Heart left ventricle (tissue), 16 donors: ENCODE results near the gene RAB12. TPM values are rescaled to one million over a fixed set of nuclear protein-coding genes. Genes with fewer than 3 reads are reported as not detected.
"Not testable (repeated sequence)": the region's sequence is repeated elsewhere in the genome, so short reads cannot be mapped to it uniquely, and the experiment has no call there.

Experiments
- ATAC-seq, 4 donors: fragments of 200-7000 bp; cut with Tn5 transposase; one replicate each; pipeline ENCODE4 v1.9.1; 2020 to 2022; ENCODE audit warnings: moderate library complexity in 4 of 4, mild to moderate bottlenecking in 3 of 4, moderate number of reproducible peaks in 1 of 4
- DNase-seq, 5 donors: peaks; one replicate each; pipeline ENCODE4 v3.0.0-alpha.2; 2020
- H3K27ac ChIP-seq, 12 donors: fragments of 200-600 bp; sonication (generic) in 4 of 12; one replicate each; pipeline versions ENCODE4 v1.5.0 to v1.8.0; 2016 to 2022; ENCODE audit warnings: mild to moderate bottlenecking in 2 of 12
- H3K27me3 ChIP-seq, 9 donors: fragments of 200-600 bp; sonication (generic) in 2 of 9; one replicate each; pipeline versions ENCODE4 v1.5.1 to v1.8.0; 2016 to 2022; ENCODE audit warnings: mild to moderate bottlenecking in 3 of 9
- H3K36me3 ChIP-seq, 9 donors: fragments of 200-600 bp; sonication (generic) in 2 of 9; one replicate each; pipeline versions ENCODE4 v1.5.0 to v1.8.0; 2018 to 2022; ENCODE audit warnings: mild to moderate bottlenecking in 2 of 9
- H3K4me1 ChIP-seq, 12 donors: fragments of 200-600 bp; sonication (generic) in 4 of 12; one replicate each; pipeline versions ENCODE4 v1.5.0 to v1.8.0; 2016 to 2022; ENCODE audit warnings: mild to moderate bottlenecking in 3 of 12
- H3K4me3 ChIP-seq, 12 donors: fragments of 200-600 bp; sonication (generic) in 4 of 12; one replicate each; pipeline versions ENCODE4 v1.5.0 to v1.8.0; 2017 to 2022; ENCODE audit warnings: mild to moderate bottlenecking in 9 of 12, moderate library complexity in 4 of 12
- H3K9me3 ChIP-seq, 12 donors: fragments of 200-600 bp; sonication (generic) in 4 of 12; one replicate each; pipeline versions ENCODE4 v1.5.0 to v1.8.0; 2016 to 2022; ENCODE audit warnings: mild to moderate bottlenecking in 1 of 12
- POLR2A ChIP-seq, 2 donors: fragments of 450-650 bp; IDR thresholded peaks; one replicate each; pipeline ENCODE4 v1.6.1; 2017; ENCODE audit warnings: antibody characterized with exemption in 2 of 2, mild to moderate bottlenecking in 2 of 2, moderate library complexity in 2 of 2
- WGBS, 4 donors: extraction: QIAGEN DNeasy Blood & Tissue Kit in 2 of 4; methylation state at CpG; one replicate each; pipeline versions ENCODE4 v1.1.5 to v1.1.7; 2013 to 2018; 5-methylcytosine and 5-hydroxymethylcytosine counted together
- intact Hi-C, 10 donors: fragments of 100-400 bp; cut with DNase I; formaldehyde crosslinking; loops; one replicate each; pipeline versions ENCODE4 v1.11.1 to v1.14.2; 2022
- polyA plus RNA-seq, 2 donors: library from polyadenylated mRNA; stranded (reverse); fragments of 200-250 nt; gene quantifications; one replicate each; pipeline ENCODE4 v1.2.3, GENCODE V29; 2013
- total RNA-seq, 9 donors: library from RNA; depleted of rRNA in 2 of 9; stranded (reverse); fragments of >200 nt in 2 of 9; fragmentation: NEBNext Ultra II Directional in 3 of 9; extraction: Animal tissue kit (Norgen Biotek cat#: 25700) in 3 of 9; gene quantifications; one replicate each; pipeline versions ENCODE4 v1.1.0 to v1.2.4, GENCODE V29; 2016 to 2023
- TF ChIP-seq, protein P1 (sequence below), 12 donors: fragments of 200-600 bp; sonication (generic) in 4 of 12; IDR thresholded peaks; one replicate each; pipeline versions ENCODE4 v1.5.0 to v1.8.0; 2018 to 2022; ENCODE audit warnings: antibody characterized with exemption in 12 of 12, mild to moderate bottlenecking in 5 of 12
- donor health status: ischemic (EF 13 %, LVEDD 7.1; RV severe dilation, severe dysfunction).
- donor health status: healthy with polysubstance abuse.
- donor health status: DM: no; HTN: yes; CAD: no.
- donor health status: DM: no; HTN: no; CAD: no.
- donor health status: ischemic (EF 25% LVEDD 6.9; RV normal size, moderate dysfunction).
- donor health status: ischemic (EF 25% LVEDD 5.7; RV mildly dilated, moderate dysfunction).
- donor health status: healthy.
- donor health status: DM: yes; HTN: yes; CAD: no.
- donor health status: ischemic (EF 35%, LVEDD 5.7; RV mildly dilated, moderate dysfunction).
- donor health status: nonischemic (EF 11% LVEDD 7.7; RV severe dilation, severe dysfunction).
- donor health status: DM: yes; HTN: yes; CAD: no.
- donor health status: PGD.
- donor health status: ischemic (EF 29% LVEDD 5.4; RV normal size, mild dysfunction).
- donor health status: nonischemic (EF 23%, LVEDD 6.1; RV moderate dilation, normal function).

RAB12 gene
- total and polyA plus RNA-seq, 11 donors: 51.5 to 123 (median 82.3) TPM

DNA sequence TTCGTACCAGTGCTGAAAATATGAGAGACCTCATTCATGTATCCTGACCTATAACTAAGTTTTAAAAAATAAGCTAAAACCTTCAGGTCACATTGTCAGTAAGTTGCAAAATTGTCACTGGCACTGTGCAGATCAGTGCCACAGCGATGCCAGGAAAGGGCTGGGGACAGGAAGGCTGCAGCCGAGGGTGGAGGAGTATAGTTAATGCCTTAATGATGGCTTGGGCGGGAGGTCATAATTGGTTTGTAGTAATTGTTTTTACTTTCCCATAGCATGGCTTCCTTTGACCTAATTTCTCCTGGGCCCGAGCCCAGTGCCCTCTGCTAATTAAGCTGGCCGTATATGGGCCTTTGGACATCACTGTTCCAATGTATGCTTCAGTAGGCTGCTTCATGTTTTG is 47.2 kb upstream of the RAB12 start:
- intact Hi-C loops: loop anchor here in 2 of 10 donors (5.0 kb wide), 2 partner anchors 45 to 60 kb away; partner anchors contain the start of gene RAB12 (in 1 of the 2)
- WGBS, 4 donors: 45 to 65% (median 51%) methylated on average over 6 of the region's 6 CpGs
- ATAC-seq: peak; percentile 21 to 42 (median 34)
- Histone ChIP-seq H3K4me3 (no peak overlapping the region), H3K27ac (peak overlapping the region in 11 of 12 donors; percentile 16 to 89 (median 73)), H3K36me3 (no peaks in the 10 kb centered on the region), H3K4me1 (peaks cover 0 to 25% (median 9%) of the 10 kb centered on the region in 12 donors), H3K27me3 (no peaks in the 10 kb centered on the region), H3K9me3 (peaks cover 0 to 4% (median 0%) of the 10 kb centered on the region in 12 donors)
- DNase-seq: no peak
- TF ChIP-seq, protein P1, sequence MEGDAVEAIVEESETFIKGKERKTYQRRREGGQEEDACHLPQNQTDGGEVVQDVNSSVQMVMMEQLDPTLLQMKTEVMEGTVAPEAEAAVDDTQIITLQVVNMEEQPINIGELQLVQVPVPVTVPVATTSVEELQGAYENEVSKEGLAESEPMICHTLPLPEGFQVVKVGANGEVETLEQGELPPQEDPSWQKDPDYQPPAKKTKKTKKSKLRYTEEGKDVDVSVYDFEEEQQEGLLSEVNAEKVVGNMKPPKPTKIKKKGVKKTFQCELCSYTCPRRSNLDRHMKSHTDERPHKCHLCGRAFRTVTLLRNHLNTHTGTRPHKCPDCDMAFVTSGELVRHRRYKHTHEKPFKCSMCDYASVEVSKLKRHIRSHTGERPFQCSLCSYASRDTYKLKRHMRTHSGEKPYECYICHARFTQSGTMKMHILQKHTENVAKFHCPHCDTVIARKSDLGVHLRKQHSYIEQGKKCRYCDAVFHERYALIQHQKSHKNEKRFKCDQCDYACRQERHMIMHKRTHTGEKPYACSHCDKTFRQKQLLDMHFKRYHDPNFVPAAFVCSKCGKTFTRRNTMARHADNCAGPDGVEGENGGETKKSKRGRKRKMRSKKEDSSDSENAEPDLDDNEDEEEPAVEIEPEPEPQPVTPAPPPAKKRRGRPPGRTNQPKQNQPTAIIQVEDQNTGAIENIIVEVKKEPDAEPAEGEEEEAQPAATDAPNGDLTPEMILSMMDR (IDR thresholded peaks at IDR 0.05): no peak
- TF ChIP-seq POLR2A (IDR thresholded peaks at IDR 0.05): no peak

DNA sequence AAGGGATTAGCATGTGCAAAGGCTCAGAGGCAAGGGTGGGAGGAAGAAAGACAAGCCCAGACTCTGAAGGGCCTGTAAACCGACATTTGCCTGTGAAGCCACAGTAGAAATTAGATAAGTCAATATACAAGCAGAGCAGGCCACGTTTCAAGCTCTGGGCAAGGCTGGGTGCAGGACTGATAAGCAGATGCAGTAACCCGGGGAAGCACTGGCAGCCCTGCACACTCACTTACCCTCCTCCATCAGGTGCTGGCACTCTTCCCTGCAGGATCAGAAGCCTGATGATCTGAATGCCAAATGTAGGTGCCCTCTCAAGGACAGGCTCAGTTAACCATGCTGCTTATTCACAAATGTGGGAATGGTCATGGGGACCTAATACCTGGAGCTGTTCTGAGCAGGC is 46.3 kb upstream of the RAB12 start:
- Histone ChIP-seq H3K4me3 (no peak overlapping the region), H3K4me1 (peaks cover 0 to 25% (median 9%) of the 10 kb centered on the region in 12 donors), H3K9me3 (peaks cover 0 to 4% (median 0%) of the 10 kb centered on the region in 12 donors), H3K36me3 (no peaks in the 10 kb centered on the region), H3K27me3 (no peaks in the 10 kb centered on the region), H3K27ac (peak overlapping the region in 10 of 12 donors; percentile 41 to 89 (median 74))
- DNase-seq: peak; percentile 64 to 85 (median 74)
- no peak for TF ChIP-seq POLR2A (IDR thresholded peaks at IDR 0.05)
- TF ChIP-seq, protein P1 (IDR thresholded peaks at IDR 0.05): no peak
- intact Hi-C loops: loop anchor here in 2 of 10 donors (5.0 kb wide), 2 partner anchors 44 to 59 kb away; partner anchors contain the start of gene RAB12 (in 1 of the 2)
- ATAC-seq: peak; percentile 77 to 92 (median 89)
- 38 to 61% (median 49%) methylated on average over 3 of the region's 3 CpGs for WGBS, 4 donors

DNA sequence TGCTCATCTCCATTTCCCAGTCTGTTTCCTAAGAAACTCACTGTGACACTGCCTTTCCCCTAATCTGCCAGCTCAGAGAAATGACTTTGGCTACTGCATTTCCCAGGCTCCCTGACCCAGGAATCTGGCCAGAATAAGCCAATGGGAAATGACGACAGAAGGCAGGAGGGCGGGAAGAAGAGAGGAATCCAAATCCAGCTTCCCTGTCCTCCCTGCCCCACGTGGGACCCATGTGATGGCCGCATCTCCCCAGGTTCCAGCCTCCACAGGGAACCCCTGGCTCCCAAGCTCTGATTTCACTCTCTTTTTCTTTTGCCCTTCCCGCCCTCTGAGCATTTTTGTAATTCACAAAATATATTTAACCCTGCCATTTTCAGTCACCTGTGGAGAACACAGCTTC is 37.8 kb upstream of the RAB12 start:
- Histone ChIP-seq H3K9me3 (no peaks in the 10 kb centered on the region), H3K4me3 (no peak overlapping the region), H3K36me3 (no peaks in the 10 kb centered on the region), H3K27me3 (no peaks in the 10 kb centered on the region), H3K27ac (no peak overlapping the region), H3K4me1 (no peaks in the 10 kb centered on the region)
- intact Hi-C loops: no loop called here
- WGBS, 4 donors: 62 to 75% (median 70%) methylated on average over 5 of the region's 5 CpGs
- TF ChIP-seq, protein P1 (IDR thresholded peaks at IDR 0.05): no peak
- no peak for TF ChIP-seq POLR2A (IDR thresholded peaks at IDR 0.05)
- ATAC-seq (no peak), DNase-seq (no peak)

DNA sequence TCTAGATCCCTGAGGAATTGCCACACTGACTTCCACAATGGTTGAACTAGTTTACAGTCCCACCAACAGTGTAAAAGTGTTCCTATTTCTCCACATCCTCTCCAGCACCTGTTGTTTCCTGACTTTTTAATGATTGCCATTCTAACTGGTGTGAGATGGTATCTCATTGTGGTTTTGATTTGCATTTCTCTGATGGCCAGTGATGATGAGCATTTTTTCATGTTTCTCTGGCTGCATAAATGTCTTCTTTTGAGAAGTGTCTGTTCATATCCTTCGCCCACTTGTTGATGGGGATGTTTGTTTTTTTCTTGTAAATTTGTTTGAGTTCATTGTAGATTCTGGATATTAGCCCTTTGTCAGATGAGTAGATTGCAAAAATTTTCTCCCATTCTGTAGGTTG is 35.5 kb upstream of the RAB12 start:
- 35 to 67% (median 49%) methylated on average over 1 of the region's 1 CpG for WGBS, 4 donors
- H3K4me3 ChIP-seq: not testable (repeated sequence)

DNA sequence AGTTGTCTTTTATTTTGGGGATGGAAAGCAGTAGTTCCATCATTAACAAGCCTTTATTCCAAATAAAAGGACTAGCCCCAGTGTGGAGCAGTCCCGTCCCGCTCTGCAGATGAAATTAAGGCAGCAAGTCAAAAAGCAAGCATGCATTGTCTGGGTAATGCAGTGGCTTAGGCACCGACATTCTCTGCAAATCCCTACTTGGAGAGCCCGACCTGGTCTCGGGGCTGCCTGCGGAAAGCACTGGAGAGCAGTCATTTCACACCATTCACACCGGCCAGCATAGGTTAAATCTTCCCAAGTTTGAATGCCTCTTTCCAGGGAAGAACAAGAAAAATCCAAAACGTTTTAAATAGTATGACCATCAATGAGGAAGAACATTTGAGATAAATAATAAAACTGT is 24.4 kb upstream of the RAB12 start:
- ATAC-seq (no peak), DNase-seq (no peak)
- H3K4me1 ChIP-seq: no peaks in the 10 kb centered on the region
- H3K27me3 ChIP-seq: peaks cover 0 to 12% (median 0%) of the 10 kb centered on the region in 9 donors
- no peak overlapping the region for H3K27ac ChIP-seq
- intact Hi-C loops: loop anchor here in 1 of 10 donors (10.0 kb wide), 1 partner anchor 70 kb away; no protein-coding TSS in a partner anchor
- peaks cover 0 to 3% (median under 1%) of the 10 kb centered on the region in 12 donors for H3K9me3 ChIP-seq
- H3K4me3 ChIP-seq: no peak overlapping the region
- TF ChIP-seq POLR2A (IDR thresholded peaks at IDR 0.05): no peak
- TF ChIP-seq, protein P1 (IDR thresholded peaks at IDR 0.05): no peak
- 50 to 60% (median 52%) methylated on average over 8 of the region's 8 CpGs for WGBS, 4 donors
- H3K36me3 ChIP-seq: no peaks in the 10 kb centered on the region

More for the DNA sequence above, 35.5 kb upstream of the RAB12 start:
- ATAC-seq, H3K27me3 ChIP-seq, intact Hi-C loops, H3K36me3 ChIP-seq, DNase-seq, H3K9me3 ChIP-seq, H3K27ac ChIP-seq, H3K4me1 ChIP-seq: not testable (repeated sequence)
